SK-MEL-5 (cell line): ENCODE measurements around the gene RBPMS2. TPM values are rescaled to one million over a fixed set of nuclear protein-coding genes. Genes with fewer than 3 reads are reported as not detected.
A peak's percentile ranks its signal among the peaks of the same experiment; 100 is the strongest.
"Not testable (repeated sequence)": the region's sequence is repeated elsewhere in the genome, so short reads cannot be mapped to it uniquely, and the experiment has no call there.

Experiments
- DNase-seq: peaks from one replicate; pipeline ENCODE4 v3.0.0-alpha.2; 2016; ENCODE audit warnings: low read depth, low spot score
- in situ Hi-C: cut with HindIII; loops from 2 replicates; pipeline ENCODE4 v1.10.0; 2016; ENCODE audit warnings: low sequenced_read_pairs, high pct_unique_total_duplicates, low pct_unique_long_range_greater_than_20kb
- polyA plus RNA-seq, 2 experiments: library from polyadenylated mRNA; depleted of rRNA; stranded (reverse); fragments of >200 nt; gene quantifications; 2 replicates each; pipeline ENCODE4 v1.2.3, GENCODE V29; 2015
- total RNA-seq: library from RNA; depleted of rRNA; stranded (reverse); fragments of >200 nt; shearing (Covaris generic); gene quantifications from 2 replicates; pipeline ENCODE4 v1.2.3, GENCODE V29; 2014; rRNA removed

The RBPMS2 gene
- 1.1 and 1.4 TPM in 2 replicates for total RNA-seq
- polyA plus RNA-seq (2015; cell fraction: cytosol; rRNA removed), result 20.1 and 29.0 TPM in 2 replicates
- polyA plus RNA-seq (2015; cell fraction: nucleus; rRNA removed), result 5.1 and 5.9 TPM in 2 replicates

GRCh38 chr15:64775551-64776401 lies at the start of gene RBPMS2:
Gene RBPMS2, minus strand, starts transcription at chr15:64775589. Its CDS starts 270 bp downstream, at chr15:64775319.
- in situ Hi-C loops, result no loop called here

GRCh38 chr15:64824929-64825430 lies 49.6 kb upstream of the RBPMS2 start:
- DNase-seq, result no peak
- in situ Hi-C loops, result no loop called here

More at GRCh38 chr15:64775551-64776401, at the start of gene RBPMS2:
- peak; percentile 36 for DNase-seq

- in situ Hi-C loops, result no loop called here
- DNase-seq, result no peak
Observed at GRCh38 chr15:64816452-64816851, 41.1 kb upstream of the RBPMS2 start.

GRCh38 chr15:64814965-64815364 lies 39.6 kb upstream of the RBPMS2 start:
- in situ Hi-C loops, DNase-seq: not testable (repeated sequence)

- in situ Hi-C loops, DNase-seq: not testable (repeated sequence)
Observed at GRCh38 chr15:64814283-64814682, 38.9 kb upstream of the RBPMS2 start.

GRCh38 chr15:64813075-64813474 lies 37.7 kb upstream of the RBPMS2 start:
- in situ Hi-C loops, result no loop called here
- DNase-seq, result no peak

- DNase-seq, result no peak
- in situ Hi-C loops, result no loop called here
Observed at GRCh38 chr15:64810497-64811326, 35.3 kb upstream of the RBPMS2 start.

GRCh38 chr15:64809649-64810496 lies 34.5 kb upstream of the RBPMS2 start:
- peak; percentile 83 for DNase-seq
- in situ Hi-C loops, result no loop called here

GRCh38 chr15:64808785-64809453 lies 33.5 kb upstream of the RBPMS2 start:
- in situ Hi-C loops, result no loop called here
- DNase-seq, result no peak

- DNase-seq, result no peak
- in situ Hi-C loops, result no loop called here
Observed at GRCh38 chr15:64807751-64808222, 32.4 kb upstream of the RBPMS2 start.

GRCh38 chr15:64807051-64807749 lies 31.8 kb upstream of the RBPMS2 start:
- no peak for DNase-seq
- in situ Hi-C loops, result no loop called here

GRCh38 chr15:64806509-64806908 lies 31.1 kb upstream of the RBPMS2 start:
- DNase-seq, result no peak
- in situ Hi-C loops, result no loop called here

- no peak for DNase-seq
- in situ Hi-C loops, result no loop called here
Observed at GRCh38 chr15:64804619-64805018, 29.2 kb upstream of the RBPMS2 start.

- in situ Hi-C loops, result no loop called here
- DNase-seq, result no peak
Observed at GRCh38 chr15:64803526-64803925, 28.1 kb upstream of the RBPMS2 start.

- no peak for DNase-seq
- in situ Hi-C loops, result no loop called here
Observed at GRCh38 chr15:64800476-64800875, 25.1 kb upstream of the RBPMS2 start.

- DNase-seq, in situ Hi-C loops: not testable (repeated sequence)
Observed at GRCh38 chr15:64798905-64799304, 23.5 kb upstream of the RBPMS2 start.
